Measurements from ENCODE around the gene FLT1.
A peak's percentile ranks its signal among the peaks of the same experiment; 100 is the strongest.

The FLT1 gene

GRCh38 chr13:28282451-28282850, 212.5 kb downstream of the FLT1 start:
- DNase-seq (ENCODE audit: low spot score), result no peak
- no peak for TF ChIP-seq CTCF (IDR thresholded peaks at IDR 0.05; ENCODE audit: extremely low read depth, missing control alignments)

- no peak for DNase-seq (ENCODE audit: low spot score)
- TF ChIP-seq CTCF (IDR thresholded peaks at IDR 0.05; ENCODE audit: extremely low read depth, missing control alignments), result peak; percentile 10
Measured at GRCh38 chr13:28273919-28274318, 221.0 kb downstream of the FLT1 start.

- TF ChIP-seq CTCF (IDR thresholded peaks at IDR 0.05; ENCODE audit: extremely low read depth, missing control alignments), result no peak
- no peak for DNase-seq (ENCODE audit: low spot score)
Measured at GRCh38 chr13:28271056-28271840, 223.7 kb downstream of the FLT1 start.

GRCh38 chr13:28268800-28269223, 226.1 kb downstream of the FLT1 start:
- TF ChIP-seq CTCF (IDR thresholded peaks at IDR 0.05; ENCODE audit: extremely low read depth, missing control alignments), result no peak
- peak; percentile 72 for DNase-seq (ENCODE audit: low spot score)

- TF ChIP-seq CTCF (IDR thresholded peaks at IDR 0.05; ENCODE audit: extremely low read depth, missing control alignments), result no peak
- DNase-seq (ENCODE audit: low spot score), result no peak
Measured at GRCh38 chr13:28267497-28267896, 227.4 kb downstream of the FLT1 start.

- DNase-seq (ENCODE audit: low spot score), result no peak
- no peak for TF ChIP-seq CTCF (IDR thresholded peaks at IDR 0.05; ENCODE audit: extremely low read depth, missing control alignments)
Measured at GRCh38 chr13:28258417-28258816, 236.5 kb downstream of the FLT1 start.

GRCh38 chr13:28257305-28257704, 237.6 kb downstream of the FLT1 start:
- no peak for TF ChIP-seq CTCF (IDR thresholded peaks at IDR 0.05; ENCODE audit: extremely low read depth, missing control alignments)
- DNase-seq (ENCODE audit: low spot score), result no peak
